ENCODE results near the gene FGF11. TPM values are rescaled to one million over a fixed set of nuclear protein-coding genes. Genes with fewer than 3 reads are reported as not detected.

Gene FGF11
- 1 to 10 TPM; 2.7 to 3.8 TPM for total RNA-seq
- long read RNA-seq, donor 1 = 0 reads
- long read RNA-seq, donor 2, partial matches to known transcripts = 1 of 4 reads
- long read RNA-seq, donor 2, other reads (novel, unspliced or antisense) = 0 of 4 reads

DNA sequence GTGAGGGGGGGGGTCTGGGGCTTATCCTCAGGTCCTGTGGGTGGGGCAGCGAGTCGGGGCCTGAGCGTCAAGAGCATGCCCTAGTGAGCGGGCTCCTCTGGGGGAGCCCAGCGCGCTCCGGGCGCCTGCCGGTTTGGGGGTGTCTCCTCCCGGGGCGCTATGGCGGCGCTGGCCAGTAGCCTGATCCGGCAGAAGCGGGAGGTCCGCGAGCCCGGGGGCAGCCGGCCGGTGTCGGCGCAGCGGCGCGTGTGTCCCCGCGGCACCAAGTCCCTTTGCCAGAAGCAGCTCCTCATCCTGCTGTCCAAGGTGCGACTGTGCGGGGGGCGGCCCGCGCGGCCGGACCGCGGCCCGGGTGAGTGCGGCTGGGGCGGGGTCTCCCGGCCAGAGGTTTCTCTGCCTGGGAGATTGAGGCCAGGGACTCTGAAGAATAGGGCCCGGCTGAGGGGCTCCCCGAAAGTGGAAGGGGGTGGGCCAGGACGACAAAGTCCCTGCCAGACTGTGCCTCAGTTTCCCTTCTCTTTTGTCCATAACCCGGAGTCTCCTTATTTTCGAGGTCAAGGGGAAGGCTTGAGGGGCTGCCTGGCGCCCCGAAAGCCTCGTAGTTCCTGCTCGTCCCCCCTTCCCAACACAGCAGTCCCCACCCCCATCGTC, at the start of gene FGF11:
Gene FGF11 (plus strand): TSS at position 51 of the 651 bp plus-strand sequence. CDS start 109 bp downstream, at position 160.
- no peak for DNase-seq (ENCODE audit: low spot score)
- intact Hi-C loops (cut with DNase I) = loop anchor here (5.0 to 10.0 kb wide), 5 partner anchors 38 to 125 kb away; partner anchors contain the start of genes KCTD11 (in 1 of the 2), SENP3 (in 1 of the 2), TMEM95 (in 1 of the 2) and ZBTB4 (in 1 of the 2)

DNA sequence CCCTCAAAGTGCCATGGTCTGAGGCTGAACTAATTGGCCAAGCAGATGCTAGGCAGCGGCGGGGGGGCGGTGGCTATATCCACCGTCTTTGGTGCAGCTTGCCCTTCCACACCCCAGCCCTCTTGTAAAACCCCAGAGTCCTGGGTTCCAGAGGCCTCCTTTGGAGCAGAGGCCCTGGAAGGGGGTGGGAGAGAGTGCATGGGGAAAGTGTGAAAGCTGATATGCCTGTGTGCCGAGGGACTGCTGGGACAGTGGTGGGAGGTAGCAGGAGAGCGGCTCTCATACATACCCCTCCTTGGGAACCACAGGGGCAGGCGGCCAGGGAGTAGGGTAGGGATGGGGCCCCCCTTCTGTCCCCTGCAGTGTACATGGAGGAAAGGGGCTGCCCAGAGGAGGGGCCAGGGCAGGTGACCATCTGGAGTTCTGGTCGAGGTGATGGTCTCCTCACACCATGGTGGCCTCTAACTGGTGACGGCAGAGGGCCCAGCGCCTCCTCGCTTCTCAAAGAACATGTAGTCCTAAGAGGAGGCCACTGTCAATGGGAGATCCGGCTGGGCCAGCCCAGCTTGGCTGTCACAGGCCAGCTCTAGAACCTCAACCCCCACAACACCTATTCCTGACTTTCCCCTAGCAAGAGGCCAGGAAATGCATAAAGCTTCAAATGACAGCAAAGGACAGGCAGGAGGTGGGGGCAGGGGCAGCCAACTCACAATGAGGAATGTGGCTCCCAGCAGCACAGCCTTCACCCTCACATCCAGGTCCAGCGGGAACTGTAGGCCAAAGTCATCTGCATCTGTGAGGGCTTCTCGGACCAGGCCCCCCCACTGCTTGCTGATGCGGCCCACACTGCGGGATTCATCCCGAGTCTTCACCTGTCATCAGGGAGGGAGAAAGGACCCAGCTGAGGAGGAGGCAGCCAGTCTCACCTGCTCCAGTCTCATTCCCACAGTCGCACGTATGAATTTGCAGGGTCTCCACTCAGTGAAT, 49.1 kb upstream of the FGF11 start:
- intact Hi-C loops (cut with DNase I) = loop anchor here in 1 of 2 donors (1.0 kb wide), 1 partner anchor 12 kb away; no protein-coding TSS in a partner anchor
- no peak for DNase-seq (ENCODE audit: low spot score)

DNA sequence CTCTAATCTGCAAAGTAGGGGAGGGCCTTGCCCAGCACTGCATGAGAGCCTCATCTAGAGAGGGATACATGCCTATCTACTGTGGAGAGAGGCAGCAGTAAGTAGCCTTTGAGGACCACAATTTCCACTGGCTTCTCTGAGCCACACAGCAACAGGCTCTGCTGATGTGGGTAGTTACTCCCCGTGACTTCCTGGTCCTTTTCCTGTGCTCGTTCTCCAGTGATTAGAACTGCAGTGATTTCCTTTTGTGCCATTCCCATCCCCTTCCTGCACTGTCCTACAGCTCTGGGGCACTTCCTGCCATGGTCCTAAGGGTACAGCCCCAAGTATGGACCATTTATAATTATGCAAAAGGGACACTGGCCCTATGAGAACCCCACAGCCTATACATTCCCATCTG, 48.0 kb upstream of the FGF11 start:
- intact Hi-C loops (cut with DNase I) = no loop called here
- no peak for DNase-seq (ENCODE audit: low spot score)

DNA sequence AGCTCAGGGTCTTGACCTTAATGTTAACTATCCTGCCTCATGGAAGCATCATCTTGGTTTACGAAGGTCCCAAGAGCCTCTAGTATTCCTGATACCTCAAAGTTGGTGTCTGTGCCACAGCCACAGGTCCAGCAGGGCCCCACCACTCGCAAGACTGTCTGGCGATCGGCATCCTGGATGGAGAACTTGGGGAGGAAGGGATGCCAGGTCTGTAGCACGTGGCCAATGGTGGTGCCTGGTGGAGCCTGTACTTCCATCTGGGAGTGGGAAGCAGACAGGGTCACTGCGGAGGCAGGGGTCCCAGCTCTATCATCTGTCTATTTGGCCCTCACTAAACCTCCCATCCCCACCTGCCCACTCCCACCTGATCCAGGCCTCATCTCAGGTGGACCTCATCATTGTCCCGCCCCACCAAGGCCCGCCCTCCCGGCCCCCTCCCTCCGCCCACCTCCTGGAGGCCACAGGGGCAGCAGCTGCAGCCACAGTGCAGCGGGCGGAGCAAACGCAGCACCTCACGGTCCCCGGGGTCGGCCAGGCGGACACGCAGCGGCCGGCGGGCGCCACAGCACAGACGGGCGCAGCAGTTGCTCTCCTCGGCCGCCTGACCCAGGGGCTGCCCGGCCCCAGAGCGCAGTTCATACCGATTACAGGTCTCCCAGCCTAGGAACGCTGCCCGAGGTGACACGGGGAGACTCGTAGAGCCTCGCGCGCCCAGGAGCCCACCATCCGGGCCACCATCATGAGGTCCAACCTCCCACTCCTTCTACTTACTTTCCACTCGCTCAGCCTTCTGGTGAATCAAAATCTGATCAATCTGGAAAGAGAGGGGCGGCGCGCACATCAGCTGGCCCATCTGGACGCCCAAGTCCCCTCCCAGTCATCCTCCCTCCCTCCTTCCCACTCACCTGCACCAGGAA, 46.4 kb upstream of the FGF11 start:
- no peak for DNase-seq (ENCODE audit: low spot score)
- intact Hi-C loops (cut with DNase I) = no loop called here

DNA sequence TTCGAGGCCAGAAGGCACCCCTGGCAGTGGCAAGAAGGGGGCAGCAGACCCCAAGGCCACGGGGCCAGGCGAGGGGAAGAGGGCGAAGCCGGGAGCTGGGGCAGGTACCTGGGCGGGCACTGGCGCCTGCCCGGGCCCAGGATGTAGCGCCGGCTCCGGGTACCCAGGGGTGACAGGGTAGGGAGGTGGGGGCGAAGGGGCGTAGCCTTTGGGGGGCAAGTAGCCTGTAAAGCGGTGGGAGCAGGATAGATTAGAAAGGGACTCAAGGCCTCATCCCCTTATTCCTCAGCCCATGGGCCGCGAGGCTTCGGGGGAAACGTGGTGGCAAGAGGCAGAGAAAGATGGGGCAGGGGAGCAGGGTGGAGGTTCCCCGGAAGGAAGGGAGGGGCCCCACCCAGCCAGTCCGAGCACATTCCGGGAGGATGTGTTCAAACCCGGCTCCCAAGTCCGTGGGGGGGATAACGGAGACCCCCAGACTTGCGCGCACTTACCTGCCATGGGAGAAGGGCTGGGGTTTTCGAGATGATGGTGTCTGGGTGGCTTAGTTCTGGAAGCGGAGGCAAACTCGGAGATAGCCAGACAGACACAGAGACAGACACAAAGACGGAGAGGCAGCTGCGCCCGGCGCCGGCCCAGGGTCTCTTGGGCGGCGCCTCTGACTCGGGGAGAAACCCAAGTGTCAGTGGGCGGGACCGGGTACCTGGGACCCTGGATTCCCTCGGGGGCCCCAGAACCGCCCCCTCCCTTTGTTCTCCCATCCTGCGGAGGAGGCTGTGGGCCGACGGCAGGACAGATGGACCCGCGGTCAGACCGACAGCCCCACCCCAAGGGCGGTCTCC, 45.5 kb upstream of the FGF11 start:
- intact Hi-C loops (cut with DNase I) = no loop called here
- DNase-seq (ENCODE audit: low spot score) = no peak

DNA sequence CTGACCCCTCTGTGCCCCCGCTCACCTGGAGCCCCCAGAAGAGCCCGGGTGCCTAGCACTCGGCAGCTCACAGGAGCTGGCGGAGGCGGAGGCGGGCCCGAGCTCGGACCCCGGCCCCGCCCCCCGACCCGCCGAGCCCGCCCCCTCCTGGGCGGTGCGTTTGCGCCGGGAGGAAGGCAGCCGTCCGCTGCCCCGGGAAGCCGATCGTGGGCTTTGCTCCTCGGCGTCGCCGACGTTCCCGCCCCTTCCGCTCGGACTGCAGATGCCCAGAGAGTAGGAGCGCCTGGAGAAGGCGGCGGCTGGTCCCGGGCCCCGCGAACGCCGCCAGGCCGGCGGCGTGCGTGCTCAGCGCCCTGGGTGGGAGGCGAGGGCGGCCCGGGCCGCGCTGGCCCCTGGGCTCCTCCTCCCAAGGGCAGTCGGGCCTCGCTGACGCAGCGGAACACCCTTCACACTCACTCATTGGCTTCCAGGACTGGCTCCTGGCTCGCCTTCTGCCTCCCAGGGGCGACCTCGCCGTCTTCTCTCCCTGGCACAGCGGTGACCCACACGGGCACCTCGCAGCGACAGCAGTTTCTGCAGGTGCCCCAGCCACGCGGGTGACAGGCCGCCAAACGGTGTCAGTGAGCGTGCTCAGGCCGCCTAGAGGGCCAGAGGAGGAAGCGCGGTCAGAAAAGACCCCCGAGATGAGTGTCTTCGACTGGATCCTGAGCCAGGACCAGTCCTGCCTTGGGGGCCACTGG, 44.7 kb upstream of the FGF11 start, which contains the start of gene PLSCR3:
Gene PLSCR3 (minus strand): TSS at position 74 of the 740 bp plus-strand sequence. CDS start 415 bp downstream, outside the sequence.
- intact Hi-C loops (cut with DNase I) = loop anchor here in 1 of 2 donors (5.0 kb wide), 1 partner anchor 908 kb away; no protein-coding TSS in a partner anchor
- DNase-seq (ENCODE audit: low spot score) = peak; percentile 96

DNA sequence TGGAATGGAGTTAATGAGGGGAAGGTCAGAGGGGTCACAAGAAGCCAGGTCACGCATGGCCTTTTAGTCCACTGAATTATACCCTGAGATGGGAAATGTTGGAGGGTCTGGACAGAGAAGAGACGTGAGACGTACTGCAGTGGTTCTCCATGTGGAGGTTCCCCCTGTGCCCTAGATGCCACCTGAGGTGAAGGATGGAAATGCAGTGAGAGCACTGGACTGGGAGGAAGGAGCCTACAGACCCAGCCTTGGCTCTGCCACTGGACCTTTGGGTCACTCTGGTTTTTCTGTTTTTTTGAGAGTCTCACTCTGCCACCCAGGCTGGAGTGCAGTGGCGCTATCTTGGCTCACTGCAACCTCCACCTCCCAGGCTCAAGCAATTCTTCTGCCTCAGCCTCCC, 43.2 kb upstream of the FGF11 start:
- intact Hi-C loops (cut with DNase I) = loop anchor here in 1 of 2 donors (5.0 kb wide), 1 partner anchor 906 kb away; no protein-coding TSS in a partner anchor
- no peak for DNase-seq (ENCODE audit: low spot score)

DNA sequence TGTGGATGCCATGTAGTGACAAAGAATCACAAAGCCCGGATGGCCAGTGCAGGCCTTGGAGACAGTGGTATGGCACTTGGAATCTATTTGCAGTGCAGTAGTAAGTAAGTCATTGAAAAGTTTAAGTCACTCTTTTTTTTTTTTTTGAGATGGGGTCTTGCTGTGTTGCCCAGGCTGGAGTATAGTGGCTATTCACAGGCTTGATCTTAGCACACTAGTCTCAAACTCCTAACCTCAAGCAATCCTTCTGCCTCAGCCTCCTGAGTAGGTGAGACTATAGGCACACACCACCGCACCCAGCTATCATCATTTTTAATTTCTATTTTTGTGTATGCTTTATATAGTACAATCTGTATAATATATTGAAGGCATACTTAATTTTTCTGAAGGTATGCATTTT, 40.7 kb upstream of the FGF11 start:
- intact Hi-C loops (cut with DNase I) = loop anchor here in 1 of 2 donors (5.0 kb wide), 1 partner anchor 904 kb away; no protein-coding TSS in a partner anchor

DNA sequence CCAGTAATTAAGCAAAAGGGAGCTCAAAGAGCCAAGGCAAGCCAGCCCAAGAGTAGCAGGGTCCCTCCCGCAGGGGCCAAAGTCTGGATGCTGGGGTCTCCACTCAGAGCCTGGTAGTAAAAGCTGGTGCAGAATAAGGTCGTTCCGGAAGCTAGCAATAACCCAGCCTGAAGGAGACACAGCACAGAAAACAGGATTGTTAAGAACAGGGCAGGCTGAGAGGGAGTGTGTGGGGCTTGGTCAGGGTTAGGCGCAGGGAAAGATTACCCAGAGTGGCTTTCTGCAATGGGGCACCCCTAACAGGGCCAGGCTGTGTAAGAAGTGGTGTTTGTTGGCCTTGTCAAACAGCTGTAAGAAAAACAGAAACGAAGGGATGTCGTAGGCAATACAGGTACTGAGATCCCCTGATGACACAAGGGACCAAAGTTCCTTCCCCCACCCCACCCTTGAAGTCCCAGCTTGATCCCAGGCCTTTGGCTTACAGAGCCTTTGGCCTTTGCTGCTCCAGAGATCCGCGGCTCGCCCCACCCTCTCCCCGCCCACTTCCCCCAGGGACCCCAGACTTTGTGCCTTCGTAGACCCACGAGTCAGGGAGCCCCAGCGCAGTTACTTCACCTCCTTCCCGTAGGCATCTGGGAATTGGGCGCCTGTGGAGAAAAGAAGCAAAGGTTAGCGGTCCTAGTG, 36.1 kb upstream of the FGF11 start:
- no peak for DNase-seq (ENCODE audit: low spot score)
- intact Hi-C loops (cut with DNase I) = no loop called here

More for the DNA sequence above, 40.7 kb upstream of the FGF11 start:
- no peak for DNase-seq (ENCODE audit: low spot score)

DNA sequence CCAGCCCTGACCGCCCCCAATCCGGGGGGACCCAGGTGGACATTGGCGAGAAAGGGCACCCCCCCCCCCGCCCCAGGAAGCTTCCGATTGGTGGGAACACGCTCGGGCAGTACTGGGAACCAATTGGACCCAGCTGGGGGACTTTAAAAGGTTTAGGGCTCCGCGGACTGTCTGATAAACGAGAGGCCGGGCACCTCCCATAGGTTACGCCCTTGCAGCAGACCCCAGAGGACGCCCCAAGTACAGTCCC, 35.7 kb upstream of the FGF11 start:
- intact Hi-C loops (cut with DNase I) = no loop called here
- DNase-seq (ENCODE audit: low spot score) = no peak

DNA sequence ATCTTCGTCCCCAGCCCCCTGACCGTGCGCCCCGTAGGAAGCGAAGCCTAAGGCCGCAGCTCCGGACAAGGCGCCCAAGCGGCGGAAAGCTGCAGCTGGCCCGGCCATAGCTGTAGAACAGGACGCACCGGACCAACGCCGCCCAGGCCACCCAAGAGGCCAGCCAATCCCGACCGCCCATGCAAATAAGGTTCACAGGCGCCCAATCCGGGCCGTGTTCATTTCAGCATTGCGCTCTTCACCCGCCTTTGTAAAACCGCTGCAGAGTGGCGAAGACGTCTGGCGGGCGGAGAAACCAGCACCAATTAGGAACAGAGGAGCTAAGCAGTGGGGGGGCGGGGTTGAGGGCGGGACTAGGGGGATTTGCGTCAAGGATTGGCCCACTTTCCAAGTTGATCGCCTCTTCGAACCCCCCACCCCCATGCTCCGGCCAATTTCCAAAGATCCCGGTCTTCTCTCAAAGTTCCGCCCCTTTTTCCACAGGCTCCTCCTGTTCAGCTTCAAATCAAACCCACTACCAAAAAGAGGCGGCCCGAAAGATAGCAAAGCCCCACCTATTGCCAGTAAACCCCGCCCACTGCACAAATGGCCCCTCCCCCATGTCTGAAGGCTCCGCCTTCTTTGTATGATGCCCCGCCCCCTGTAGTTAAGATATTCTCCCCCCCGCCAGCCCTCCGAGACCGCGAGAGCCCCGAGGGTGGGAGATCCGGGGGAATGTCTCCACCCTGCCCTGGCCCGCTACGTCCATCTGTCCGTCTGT, 35.2 kb upstream of the FGF11 start, which contains the start of gene TMEM256:
Gene TMEM256 (minus strand): TSS at position 121 of the 760 bp plus-strand sequence. CDS start 13 bp downstream, at position 108.
- intact Hi-C loops (cut with DNase I) = no loop called here
- DNase-seq (ENCODE audit: low spot score) = peak; percentile 99

DNA sequence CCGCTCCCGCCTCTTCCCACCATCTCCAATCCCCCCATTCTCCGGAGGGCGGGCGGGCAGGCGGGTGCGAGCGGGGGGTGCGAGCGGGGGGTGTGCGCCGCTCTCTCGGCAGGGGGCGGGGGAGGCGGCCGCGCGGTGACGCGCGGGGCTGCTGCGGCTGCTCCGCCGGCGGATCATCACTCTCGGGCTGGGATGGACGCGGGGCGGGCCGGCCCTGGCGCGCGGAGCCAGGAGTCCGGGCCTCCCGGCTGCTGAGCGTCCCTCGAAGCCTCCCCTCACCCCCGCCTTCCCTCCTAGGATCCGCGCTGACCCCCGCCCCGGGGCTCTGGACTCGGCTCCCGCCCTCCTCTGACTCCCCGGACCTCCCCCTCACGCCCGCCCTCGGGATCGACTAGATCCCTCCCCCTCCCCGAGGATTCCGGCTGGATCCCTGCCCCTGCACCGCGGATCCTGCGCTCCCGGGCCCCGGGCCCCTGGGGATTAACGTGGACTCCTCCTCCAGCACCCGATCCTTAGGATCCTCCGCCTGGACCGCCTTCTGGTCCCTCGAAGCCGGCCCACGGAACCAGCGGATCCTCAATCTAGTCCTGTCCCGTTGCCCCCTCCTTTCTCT, 34.5 kb upstream of the FGF11 start:
- DNase-seq (ENCODE audit: low spot score) = peak; percentile 89
- intact Hi-C loops (cut with DNase I) = no loop called here

DNA sequence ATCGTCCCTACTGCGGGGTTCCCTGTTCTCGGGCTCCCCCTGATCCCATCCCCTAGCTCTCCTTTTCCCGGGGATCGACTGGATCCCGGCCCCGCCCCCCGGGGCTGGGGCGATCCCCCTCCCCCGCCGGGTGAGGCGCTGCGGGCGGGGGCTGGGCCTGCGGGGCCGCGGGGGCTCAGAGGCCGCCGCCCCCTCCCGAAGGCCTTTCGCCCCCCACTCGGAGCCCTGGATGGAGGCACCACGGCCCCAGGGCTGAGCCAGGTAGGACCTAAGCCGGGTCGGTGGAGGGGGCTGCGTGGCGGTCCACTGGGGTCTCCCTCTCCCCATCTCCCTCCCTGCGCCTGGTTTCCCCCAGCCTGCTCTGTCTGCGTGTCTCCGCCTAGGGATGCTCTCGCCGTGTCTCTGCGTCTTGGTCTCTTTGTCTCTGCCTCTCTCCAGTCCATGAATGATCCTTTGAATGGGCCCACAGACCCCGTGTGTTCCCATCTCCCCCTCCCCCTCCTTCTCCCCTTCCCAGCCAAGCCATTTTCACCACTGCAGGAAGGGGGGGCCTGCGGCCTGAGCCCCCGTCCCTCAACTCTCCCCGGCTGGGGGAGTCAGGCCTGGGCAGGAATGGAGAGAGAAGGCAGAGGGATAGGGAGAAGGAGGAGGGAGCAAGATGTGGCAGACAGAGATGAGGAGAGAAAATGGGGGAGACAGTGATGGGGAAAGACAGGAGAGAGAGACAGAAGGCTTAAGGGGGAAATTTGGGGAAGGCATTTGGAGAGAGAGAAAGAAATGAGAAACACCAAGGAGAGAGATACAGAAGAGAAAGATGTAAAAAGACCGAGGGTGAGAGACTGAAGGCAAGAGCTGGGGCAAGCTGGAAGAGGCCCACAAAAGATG, 33.7 kb upstream of the FGF11 start:
- DNase-seq (ENCODE audit: low spot score) = no peak
- intact Hi-C loops (cut with DNase I) = no loop called here

DNA sequence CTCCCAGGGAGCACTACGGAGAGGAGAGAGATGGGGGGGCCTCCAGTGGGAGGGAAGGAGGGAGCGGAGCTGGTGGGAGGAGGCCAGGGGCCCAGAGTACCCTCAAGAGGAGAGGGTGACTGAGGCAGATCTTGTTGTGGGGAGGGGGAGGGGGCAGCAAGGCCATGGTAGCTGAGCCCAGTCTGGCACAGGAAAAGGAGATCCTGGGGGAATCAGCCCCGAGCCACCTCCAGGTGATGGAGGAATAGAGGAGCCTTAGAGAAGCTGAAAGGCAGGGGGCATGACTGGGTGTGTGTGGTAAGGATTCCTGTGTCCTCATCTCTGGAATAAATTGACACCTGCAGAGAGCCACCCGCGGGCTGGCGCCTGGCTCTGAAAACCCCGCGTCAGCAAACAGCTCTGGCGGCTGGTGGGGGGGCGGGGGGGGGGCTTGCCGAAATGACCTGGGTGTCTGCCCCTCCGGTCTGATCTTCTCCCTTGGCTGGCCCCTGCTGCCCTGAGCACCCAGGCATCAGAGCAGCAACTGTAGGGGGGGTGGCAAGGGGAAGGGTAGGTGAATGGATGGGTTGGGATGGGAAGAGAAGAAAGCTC, 33.0 kb upstream of the FGF11 start:
- DNase-seq (ENCODE audit: low spot score) = no peak
- intact Hi-C loops (cut with DNase I) = no loop called here

All from posterior vena cava (tissue), 2 donors.